ENCODE results near the gene GLIPR1L2.

GRCh38 chr12:75349946-75350345 is 40.9 kb upstream of the GLIPR1L2 start:
- TF ChIP-seq POLR2AphosphoS5 (IDR thresholded peaks at IDR 0.05; ENCODE audit: borderline replicate concordance, low read depth, low read length) (no peak), EZH2 (IDR thresholded peaks at IDR 0.05) (no peak)
